SHP77 treated with DMSO at 0.1 percent for 48 hours (cell line): ENCODE data around the gene CDX2.
A peak's percentile ranks its signal among the peaks of the same experiment; 100 is the strongest.
"Not testable (repeated sequence)": the region's sequence is repeated elsewhere in the genome, so short reads cannot be mapped to it uniquely, and the experiment has no call there.

Experiments
- DNase-seq: peaks from one replicate; lab custom pipeline; 2025; lab: John Stamatoyannopoulos, UW

The CDX2 gene, protein sequence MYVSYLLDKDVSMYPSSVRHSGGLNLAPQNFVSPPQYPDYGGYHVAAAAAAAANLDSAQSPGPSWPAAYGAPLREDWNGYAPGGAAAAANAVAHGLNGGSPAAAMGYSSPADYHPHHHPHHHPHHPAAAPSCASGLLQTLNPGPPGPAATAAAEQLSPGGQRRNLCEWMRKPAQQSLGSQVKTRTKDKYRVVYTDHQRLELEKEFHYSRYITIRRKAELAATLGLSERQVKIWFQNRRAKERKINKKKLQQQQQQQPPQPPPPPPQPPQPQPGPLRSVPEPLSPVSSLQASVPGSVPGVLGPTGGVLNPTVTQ

GRCh38 chr13:27969082-27969865, at the start of gene CDX2:
TSS of gene CDX2 (minus strand) at chr13:27969315. CDS start at chr13:27969006, 309 bp downstream.
- peak; percentile 46 for DNase-seq

DNA sequence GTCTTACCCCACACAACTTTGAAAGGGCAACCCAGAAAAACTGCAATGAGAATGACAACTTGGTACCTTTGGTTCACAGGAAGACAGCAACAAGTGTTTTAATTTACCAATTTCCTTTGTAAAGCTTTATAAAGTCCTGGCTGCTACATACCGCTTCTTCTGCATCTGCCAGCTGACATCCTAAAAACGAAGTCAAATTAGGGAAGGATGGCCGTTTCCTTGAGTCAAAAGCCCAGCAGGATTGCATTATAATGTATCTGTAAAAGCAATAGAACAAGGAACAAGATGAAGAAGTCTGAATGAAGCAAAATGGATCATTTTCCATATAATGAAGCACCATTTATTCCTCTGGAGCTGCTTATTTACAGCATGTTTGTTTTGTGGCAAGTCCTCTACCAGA, 45.2 kb upstream of the CDX2 start:
- DNase-seq, result no peak

DNA sequence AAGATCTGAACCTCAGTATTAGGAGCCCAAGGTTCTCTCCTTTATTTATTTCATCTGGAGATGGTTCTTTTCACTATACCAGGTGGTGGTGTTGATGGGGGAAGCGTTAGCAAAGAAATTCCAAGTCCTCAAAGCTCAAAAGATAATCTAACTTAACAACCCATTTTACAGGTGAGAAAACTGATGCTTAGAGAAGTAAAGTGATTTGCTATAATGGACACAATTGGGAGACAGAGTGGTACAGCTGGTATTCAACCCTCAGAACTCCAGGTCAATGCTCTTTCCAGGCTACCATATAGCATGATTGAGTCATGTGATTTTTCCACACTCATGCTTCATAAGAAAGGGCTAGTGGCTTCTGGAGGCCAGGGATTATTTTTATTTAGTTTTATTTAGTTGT, 44.4 kb upstream of the CDX2 start:
- DNase-seq, result no peak

DNA sequence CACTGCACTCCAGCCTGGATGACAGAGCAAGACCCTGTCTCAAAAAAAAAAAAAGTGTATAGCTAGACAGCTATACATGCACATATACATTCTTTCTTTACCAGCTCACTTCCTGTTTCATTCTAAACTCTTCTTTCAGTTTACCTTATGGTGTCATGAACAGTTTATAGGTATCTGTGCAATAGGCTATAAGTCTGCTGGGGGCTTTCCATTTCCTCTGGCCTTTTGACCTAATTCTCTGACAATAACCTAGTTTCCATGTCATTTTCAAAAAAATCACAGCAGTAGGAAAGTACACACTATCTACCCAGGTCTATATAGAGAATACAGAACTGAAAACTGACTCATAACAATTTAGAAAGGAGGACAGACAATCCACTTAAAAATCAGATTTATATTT, 43.8 kb upstream of the CDX2 start:
- DNase-seq, result no peak

GRCh38 chr13:28012383-28012782, 43.3 kb upstream of the CDX2 start:
- DNase-seq, result no peak

- no peak for DNase-seq
Measured at GRCh38 chr13:28010046-28010445, 40.9 kb upstream of the CDX2 start.

GRCh38 chr13:28005016-28005415, 35.9 kb upstream of the CDX2 start:
- not testable (repeated sequence) for DNase-seq

- DNase-seq, result no peak
Measured at GRCh38 chr13:28002886-28003698, 34.0 kb upstream of the CDX2 start.

DNA sequence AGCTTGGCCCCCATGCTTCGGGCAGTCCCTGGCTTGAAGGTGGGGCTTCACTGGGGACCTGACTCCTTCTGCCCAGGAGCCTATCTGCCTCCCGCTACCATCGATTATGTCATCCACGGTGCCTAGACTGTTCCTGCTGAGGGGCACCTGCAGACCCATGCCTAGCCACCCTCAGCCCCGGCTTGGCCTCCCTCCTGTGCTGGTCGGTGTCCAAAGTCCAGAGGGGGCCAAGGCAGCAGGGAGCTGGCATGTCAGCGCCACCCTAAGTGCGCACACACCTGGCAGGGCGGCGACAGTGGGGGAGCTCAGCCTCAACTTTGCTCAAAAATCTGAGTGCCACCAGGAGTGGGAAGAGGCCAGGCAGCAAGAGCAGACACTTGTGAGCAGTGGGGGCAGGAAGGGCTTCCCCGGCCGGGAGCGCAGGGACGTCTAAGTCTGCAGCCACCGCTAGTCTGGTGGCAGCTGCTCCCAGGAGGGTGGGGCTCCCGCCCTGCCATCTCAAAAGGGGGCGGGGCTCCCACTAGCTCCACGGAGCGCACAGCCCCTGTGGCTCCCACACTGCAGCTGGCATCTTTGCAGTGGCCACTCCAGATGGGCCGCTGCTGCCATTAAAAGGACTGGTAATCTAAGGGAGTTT, 32.8 kb upstream of the CDX2 start:
- no peak for DNase-seq

- DNase-seq, result no peak
Measured at GRCh38 chr13:28001049-28001448, 31.9 kb upstream of the CDX2 start.

DNA sequence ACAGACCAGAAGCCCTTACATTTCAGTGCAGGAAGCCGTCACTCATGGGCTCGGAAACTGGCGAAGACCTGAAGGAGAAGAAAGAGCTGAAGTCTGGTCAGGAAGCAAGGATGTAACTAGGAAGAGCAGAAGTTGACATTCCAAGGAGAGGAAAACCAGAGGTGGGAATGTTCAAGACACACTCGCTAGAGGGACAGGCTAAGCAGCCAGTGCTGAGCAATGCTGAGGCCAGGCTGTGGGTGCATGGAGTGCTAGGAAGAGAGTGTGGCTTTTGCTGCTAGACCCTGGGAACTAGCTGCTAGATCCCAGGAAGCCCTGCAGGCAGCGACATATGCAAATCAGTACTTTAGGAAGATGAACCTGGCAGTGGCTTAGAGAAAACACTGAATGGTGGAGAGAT, 31.5 kb upstream of the CDX2 start:
- DNase-seq, result no peak

GRCh38 chr13:27997904-27998522, 28.9 kb upstream of the CDX2 start:
- peak; percentile 57 for DNase-seq

GRCh38 chr13:27991881-27992280, 22.8 kb upstream of the CDX2 start:
- DNase-seq, result no peak

DNA sequence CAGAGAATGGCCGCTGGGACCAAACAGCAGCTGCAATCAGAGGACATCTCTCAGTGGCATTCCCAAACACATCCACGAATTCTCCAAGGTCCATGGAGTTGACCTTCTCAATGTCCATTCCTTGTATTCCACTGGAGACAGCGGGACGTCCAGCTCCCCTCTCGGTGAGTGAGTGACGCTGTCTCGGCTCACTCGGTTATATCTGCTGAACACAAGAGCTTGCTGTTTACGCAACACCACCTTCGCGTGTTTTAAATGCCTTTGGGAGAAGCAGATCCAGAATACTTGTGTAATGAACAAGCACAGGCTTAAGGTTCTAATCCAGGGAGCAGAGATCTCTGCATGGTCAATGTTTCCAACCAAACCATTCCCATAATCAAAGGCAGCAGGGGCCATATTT, 19.4 kb upstream of the CDX2 start, which contains the start of gene URAD:
Gene URAD (minus strand): TSS at position 174 of the 400 bp plus-strand sequence. CDS start 56 bp downstream, at position 118.
- DNase-seq, result no peak

- DNase-seq, result no peak
Measured at GRCh38 chr13:27985600-27985999, 16.5 kb upstream of the CDX2 start.

- DNase-seq, result no peak
Measured at GRCh38 chr13:27982361-27982760, 13.2 kb upstream of the CDX2 start.

- no peak for DNase-seq
Measured at GRCh38 chr13:27981006-27981708, 12.0 kb upstream of the CDX2 start.

GRCh38 chr13:27980280-27980998, 11.3 kb upstream of the CDX2 start:
- no peak for DNase-seq

DNA sequence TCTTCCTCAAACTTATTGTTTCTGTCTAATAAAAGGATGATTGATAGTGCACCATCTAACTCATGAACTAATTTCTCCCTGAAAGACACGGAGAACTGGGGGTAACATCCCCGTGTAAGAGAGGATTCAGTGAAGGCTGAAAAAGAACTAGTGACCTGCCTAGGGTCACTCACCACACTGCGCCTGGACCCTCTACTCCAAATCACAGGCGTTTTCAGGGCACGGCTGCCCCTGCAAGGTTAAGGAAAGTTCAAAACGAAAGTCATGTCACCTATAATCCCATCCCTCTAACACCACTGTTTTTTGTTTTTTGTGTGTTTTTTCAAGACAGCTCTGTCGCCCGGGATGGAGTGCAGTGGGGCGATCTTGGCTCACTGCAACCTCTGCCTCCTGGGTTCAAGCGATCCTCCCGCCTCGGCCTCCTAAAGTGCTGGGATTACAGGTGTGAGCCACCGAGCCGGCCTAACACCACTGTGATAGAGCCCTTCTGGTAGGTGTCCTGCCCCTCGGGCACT, 10.7 kb upstream of the CDX2 start:
- DNase-seq, result no peak
